HG03280 (cell line): ENCODE data around the gene HOXB6.

Experiments
- ATAC-seq: cut with Tn5 transposase; IDR thresholded peaks from one replicate; pipeline ENCODE4 v1.9.1; 2021; ENCODE audit warnings: mild to moderate bottlenecking, moderate library complexity; ENCODE audit not compliant: unreplicated experiment

HOXB6 gene

GRCh38 chr17:48611213-48611612 is 6.4 kb upstream of the HOXB6 start:
- ATAC-seq, result no peak

- no peak for ATAC-seq
Observed at GRCh38 chr17:48610282-48611211, 5.8 kb upstream of the HOXB6 start, which contains the start of gene HOXB7. HOXB7 (minus strand) TSS chr17:48611017; CDS start chr17:48610918, 99 bp downstream.

- no peak for ATAC-seq
Observed at GRCh38 chr17:48609759-48610281, 5.0 kb upstream of the HOXB6 start.

- ATAC-seq, result no peak
Observed at GRCh38 chr17:48609033-48609432, 4.2 kb upstream of the HOXB6 start.

- no peak for ATAC-seq
Observed at GRCh38 chr17:48608494-48608834, 3.7 kb upstream of the HOXB6 start.

- no peak for ATAC-seq
Observed at GRCh38 chr17:48606892-48607614, 2.3 kb upstream of the HOXB6 start.

GRCh38 chr17:48605991-48606891 is 1.5 kb upstream of the HOXB6 start:
- no peak for ATAC-seq

GRCh38 chr17:48605409-48605919 is 678 bp upstream of the HOXB6 start:
- no peak for ATAC-seq

GRCh38 chr17:48603959-48604769 is 622 bp downstream of the HOXB6 start:
- ATAC-seq, result no peak

- no peak for ATAC-seq
Observed at GRCh38 chr17:48601539-48602425, 3.0 kb downstream of the HOXB6 start.

- ATAC-seq, result no peak
Observed at GRCh38 chr17:48601207-48601538, 3.6 kb downstream of the HOXB6 start.

- ATAC-seq, result no peak
Observed at GRCh38 chr17:48600244-48601098, 4.3 kb downstream of the HOXB6 start.

GRCh38 chr17:48599354-48599753 is 5.4 kb downstream of the HOXB6 start:
- ATAC-seq, result no peak

- ATAC-seq, result no peak
Observed at GRCh38 chr17:48598736-48599135, 6.0 kb downstream of the HOXB6 start.

GRCh38 chr17:48597778-48598631 is 6.8 kb downstream of the HOXB6 start:
- ATAC-seq, result no peak

GRCh38 chr17:48597528-48597777 is 7.3 kb downstream of the HOXB6 start:
- no peak for ATAC-seq
